Subcutaneous adipose tissue (tissue), 4 donors: ENCODE measurements around the gene DPEP2. TPM values are rescaled to one million over a fixed set of nuclear protein-coding genes. Genes with fewer than 3 reads are reported as not detected.
"Not testable (repeated sequence)": the region's sequence is repeated elsewhere in the genome, so short reads cannot be mapped to it uniquely, and the experiment has no call there.

Experiments used
- CTCF ChIP-seq: fragments of 450-650 bp; IDR thresholded peaks from one replicate; pipeline ENCODE4 v1.5.1; 2016; ENCODE audit warnings: low read depth, mild to moderate bottlenecking, control low read depth, antibody characterized with exemption, moderate library complexity
- total RNA-seq, 4 donors: library from RNA; depleted of rRNA; stranded (reverse); fragments of >200 nt; gene quantifications; one replicate each; pipeline ENCODE4 v1.1.0, GENCODE V29; 2016

The DPEP2 gene, protein sequence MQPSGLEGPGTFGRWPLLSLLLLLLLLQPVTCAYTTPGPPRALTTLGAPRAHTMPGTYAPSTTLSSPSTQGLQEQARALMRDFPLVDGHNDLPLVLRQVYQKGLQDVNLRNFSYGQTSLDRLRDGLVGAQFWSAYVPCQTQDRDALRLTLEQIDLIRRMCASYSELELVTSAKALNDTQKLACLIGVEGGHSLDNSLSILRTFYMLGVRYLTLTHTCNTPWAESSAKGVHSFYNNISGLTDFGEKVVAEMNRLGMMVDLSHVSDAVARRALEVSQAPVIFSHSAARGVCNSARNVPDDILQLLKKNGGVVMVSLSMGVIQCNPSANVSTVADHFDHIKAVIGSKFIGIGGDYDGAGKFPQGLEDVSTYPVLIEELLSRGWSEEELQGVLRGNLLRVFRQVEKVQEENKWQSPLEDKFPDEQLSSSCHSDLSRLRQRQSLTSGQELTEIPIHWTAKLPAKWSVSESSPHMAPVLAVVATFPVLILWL
- 10 to 100 TPM in 1 of 4 donors, 1 to 10 TPM in 2, under 1 TPM in 1; 0.98 to 28.7 (median 9.5) TPM for total RNA-seq

DNA sequence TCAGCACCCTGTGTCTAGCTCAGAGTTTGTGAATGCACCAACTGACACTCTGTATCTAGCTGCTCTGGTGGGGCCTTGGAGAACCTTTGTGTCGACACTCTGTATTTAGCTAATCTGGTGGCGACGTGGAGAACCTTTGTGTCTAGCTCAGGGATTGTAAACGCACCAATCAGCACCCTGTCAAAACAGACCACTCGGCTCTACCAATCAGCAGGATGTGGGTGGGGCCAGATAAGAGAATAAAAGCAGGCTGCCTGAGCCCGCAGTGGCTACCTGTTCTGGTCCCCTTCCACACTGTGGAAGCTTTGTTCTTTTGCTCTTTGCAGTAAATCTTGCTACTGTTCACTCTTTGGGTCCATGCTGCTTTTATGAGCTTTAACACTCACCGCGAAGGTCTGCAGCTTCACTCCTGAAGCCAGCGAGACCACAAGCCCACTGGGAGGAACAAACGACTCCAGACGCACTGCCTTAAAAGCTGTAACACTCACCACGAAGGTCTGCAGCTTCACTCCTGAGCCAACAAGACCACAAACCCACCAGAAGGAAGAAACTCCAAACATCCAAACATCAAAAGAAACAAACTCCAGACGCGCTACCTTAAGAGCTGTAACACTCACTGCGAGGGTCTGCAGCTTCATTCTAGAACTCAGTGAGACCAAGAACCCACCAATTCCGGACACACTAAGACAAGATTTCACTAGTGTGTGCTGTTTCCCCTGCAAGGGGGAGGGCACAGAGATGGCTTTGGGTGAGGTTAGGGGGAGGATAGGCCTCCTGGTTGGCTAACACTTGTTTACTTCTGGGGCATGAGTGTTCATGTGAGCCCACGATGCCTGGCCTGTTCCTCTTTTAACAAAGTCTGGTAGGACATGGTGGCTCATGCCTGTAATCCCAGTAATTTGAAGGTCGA is at the start of gene DPEP2:
Gene DPEP2, minus strand, starts transcription at position 706 of the 910 bp plus-strand sequence. CDS start 6,272 bp downstream, outside the sequence.
- not testable (repeated sequence) for TF ChIP-seq CTCF

- no peak for TF ChIP-seq CTCF
Observed at GRCh38 chr16:68047987-68048386, 48.7 kb upstream of the DPEP2 start.

DNA sequence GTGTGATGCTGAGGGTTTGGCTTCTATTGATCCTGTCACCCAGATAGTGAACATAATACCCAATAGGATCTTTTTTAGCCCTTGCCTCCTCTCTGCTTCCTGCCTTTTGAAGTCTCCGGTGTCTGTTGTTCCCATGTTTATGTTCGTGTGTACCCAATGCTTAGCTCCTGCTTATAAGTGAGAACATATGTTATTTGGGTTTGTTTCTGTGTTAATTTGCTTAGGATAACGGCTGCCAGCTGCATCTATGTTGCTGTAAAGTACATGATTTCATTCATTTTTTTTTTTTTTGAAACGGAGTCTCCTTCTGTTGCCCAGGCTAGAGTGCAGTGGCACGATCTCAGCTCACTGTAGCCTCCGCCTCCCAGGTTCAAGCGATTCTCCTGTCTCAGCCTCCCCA is 46.8 kb upstream of the DPEP2 start:
- no peak for TF ChIP-seq CTCF

DNA sequence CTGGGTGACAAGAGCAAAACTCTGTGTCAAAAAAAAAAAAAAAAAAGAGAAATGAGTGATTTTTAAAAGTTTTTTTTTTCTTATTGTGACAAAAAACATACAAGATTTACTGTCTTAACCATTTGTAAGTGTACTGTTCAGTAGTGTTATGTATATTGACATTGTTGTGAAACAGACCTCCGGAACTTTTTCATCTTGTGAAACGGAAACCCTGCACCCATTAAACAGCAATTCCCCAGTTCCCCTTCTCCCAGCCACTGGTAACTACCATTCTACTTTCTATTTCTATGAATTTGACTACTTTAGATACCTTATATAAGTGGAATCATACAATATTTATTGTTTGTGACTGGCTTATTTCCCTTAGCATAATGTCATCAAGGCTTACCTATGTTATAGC is 42.5 kb upstream of the DPEP2 start:
- TF ChIP-seq CTCF, result no peak

- no peak for TF ChIP-seq CTCF
Observed at GRCh38 chr16:68040506-68041288, 41.4 kb upstream of the DPEP2 start.

- no peak for TF ChIP-seq CTCF
Observed at GRCh38 chr16:68037841-68038597, 38.7 kb upstream of the DPEP2 start.
